HFFc6 (cell line): Measurements from ENCODE around the gene CTNND1. TPM values are rescaled to one million over a fixed set of nuclear protein-coding genes. Genes with fewer than 3 reads are reported as not detected.

Source experiments
- DNase-seq: peaks from one replicate; pipeline ENCODE4 v3.0.0-alpha.2; 2018
- H3K27ac Mint-ChIP-seq: 2 replicates; pipeline ENCODE4 v1.8.0; 2020; ENCODE audit warnings: mild to moderate bottlenecking, mixed read lengths
- H3K27me3 Mint-ChIP-seq: 2 replicates; pipeline ENCODE4 v1.8.0; 2021; ENCODE audit warnings: mild to moderate bottlenecking, moderate library complexity, mixed read lengths; ENCODE audit not compliant: insufficient read depth
- H3K36me3 Mint-ChIP-seq: 2 replicates; pipeline ENCODE4 v1.8.0; 2021; ENCODE audit warnings: low read depth, mixed read lengths
- H3K4me1 Mint-ChIP-seq: 2 replicates; pipeline ENCODE4 v1.8.0; 2020; ENCODE audit warnings: low read depth, mixed read lengths
- H3K4me3 Mint-ChIP-seq: 2 replicates; pipeline ENCODE4 v1.8.0; 2020; ENCODE audit warnings: mild to moderate bottlenecking, moderate library complexity, mixed read lengths
- H3K9me3 Mint-ChIP-seq: 2 replicates; pipeline ENCODE4 v1.8.0; 2020; ENCODE audit warnings: mild to moderate bottlenecking, mixed read lengths
- total RNA-seq, 6 experiments: library from RNA; stranded (reverse); fragmentation: NEBNext Ultra II Directional; extraction: Animal tissue kit (Norgen Biotek cat#: 25700); gene quantifications; 2 replicates in 1 of 6; 3 replicates in 5 of 6; pipeline ENCODE4 v1.2.3, GENCODE V29; 2021
- TF ChIP-seq, protein P1 (sequence below): fragments of 200-600 bp; sonication (generic); IDR thresholded peaks from 2 replicates; pipeline ENCODE4 v1.5.0; 2021; ENCODE audit warnings: antibody characterized with exemption, mild to moderate bottlenecking

CTNND1 gene
- total RNA-seq, 6 experiments from 2014 or later = 131 to 153 (median 147) TPM

- H3K27ac Mint-ChIP-seq = peak overlapping the region; percentile 96
- TF ChIP-seq, protein P1, sequence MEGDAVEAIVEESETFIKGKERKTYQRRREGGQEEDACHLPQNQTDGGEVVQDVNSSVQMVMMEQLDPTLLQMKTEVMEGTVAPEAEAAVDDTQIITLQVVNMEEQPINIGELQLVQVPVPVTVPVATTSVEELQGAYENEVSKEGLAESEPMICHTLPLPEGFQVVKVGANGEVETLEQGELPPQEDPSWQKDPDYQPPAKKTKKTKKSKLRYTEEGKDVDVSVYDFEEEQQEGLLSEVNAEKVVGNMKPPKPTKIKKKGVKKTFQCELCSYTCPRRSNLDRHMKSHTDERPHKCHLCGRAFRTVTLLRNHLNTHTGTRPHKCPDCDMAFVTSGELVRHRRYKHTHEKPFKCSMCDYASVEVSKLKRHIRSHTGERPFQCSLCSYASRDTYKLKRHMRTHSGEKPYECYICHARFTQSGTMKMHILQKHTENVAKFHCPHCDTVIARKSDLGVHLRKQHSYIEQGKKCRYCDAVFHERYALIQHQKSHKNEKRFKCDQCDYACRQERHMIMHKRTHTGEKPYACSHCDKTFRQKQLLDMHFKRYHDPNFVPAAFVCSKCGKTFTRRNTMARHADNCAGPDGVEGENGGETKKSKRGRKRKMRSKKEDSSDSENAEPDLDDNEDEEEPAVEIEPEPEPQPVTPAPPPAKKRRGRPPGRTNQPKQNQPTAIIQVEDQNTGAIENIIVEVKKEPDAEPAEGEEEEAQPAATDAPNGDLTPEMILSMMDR = no peak
- DNase-seq = peak; percentile 95
- H3K9me3 Mint-ChIP-seq = no peaks in the 10 kb centered on the region
- peak overlapping the region; percentile 77 for H3K4me3 Mint-ChIP-seq
- H3K4me1 Mint-ChIP-seq = peaks cover 79% of the 10 kb centered on the region
- peaks cover 11% of the 10 kb centered on the region for H3K36me3 Mint-ChIP-seq
- no peaks in the 10 kb centered on the region; the same call in 1 of the 2 replicates for H3K27me3 Mint-ChIP-seq
Observed at GRCh38 chr11:57778318-57779037, 16.9 kb downstream of the CTNND1 start.

DNA sequence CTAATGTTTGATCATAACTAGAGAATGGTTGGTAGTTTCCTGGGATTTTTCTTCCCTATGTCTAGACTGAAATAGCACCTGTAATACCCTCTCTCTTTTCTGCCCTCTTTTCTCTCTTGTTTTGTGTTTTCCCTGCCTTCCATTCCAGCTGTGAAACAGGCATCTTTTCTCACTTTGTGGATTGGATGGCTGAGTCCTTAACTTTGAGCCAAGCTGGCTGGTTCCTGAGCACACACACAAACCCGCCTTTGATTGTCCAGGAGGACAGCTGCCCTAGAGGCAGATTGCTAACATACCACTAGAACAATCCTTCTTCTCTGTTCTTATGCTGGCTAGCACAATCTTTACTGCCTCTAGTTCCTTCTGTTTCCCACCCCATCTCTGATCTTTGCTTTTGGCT lies 17.7 kb downstream of the CTNND1 start:
- Mint-ChIP-seq H3K4me1 (peaks cover 74% of the 10 kb centered on the region), H3K9me3 (no peaks in the 10 kb centered on the region), H3K4me3 (peak overlapping the region; percentile 77), H3K27me3 (no peaks in the 10 kb centered on the region; the same call in 1 of the 2 replicates), H3K27ac (peak overlapping the region; percentile 96), H3K36me3 (peaks cover 11% of the 10 kb centered on the region)
- DNase-seq = peak; percentile 54
- TF ChIP-seq, protein P1 = peak; percentile 20; the same call in 1 of the 2 replicates

DNA sequence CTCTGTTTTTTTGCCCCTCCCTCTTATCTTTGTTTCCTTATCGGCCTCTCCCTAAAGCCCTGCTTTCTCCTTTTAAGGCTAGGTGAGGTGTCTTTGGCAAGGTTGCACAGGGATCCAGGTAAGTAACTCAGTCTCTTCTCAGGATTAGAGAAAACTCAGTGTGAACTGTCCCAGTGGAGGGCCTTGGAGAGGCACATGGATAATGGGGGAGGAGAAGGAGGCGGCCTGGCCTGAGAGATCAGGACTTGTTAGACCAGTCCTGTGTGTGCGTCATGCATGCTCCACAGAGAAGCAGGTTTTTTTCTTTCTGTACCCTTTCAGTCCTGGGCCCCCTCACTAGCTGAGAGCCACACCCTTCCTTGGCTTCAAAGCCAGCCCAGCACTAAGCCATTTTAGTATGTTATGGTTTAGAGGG lies 19.9 kb downstream of the CTNND1 start:
- TF ChIP-seq, protein P1 = no peak

DNA sequence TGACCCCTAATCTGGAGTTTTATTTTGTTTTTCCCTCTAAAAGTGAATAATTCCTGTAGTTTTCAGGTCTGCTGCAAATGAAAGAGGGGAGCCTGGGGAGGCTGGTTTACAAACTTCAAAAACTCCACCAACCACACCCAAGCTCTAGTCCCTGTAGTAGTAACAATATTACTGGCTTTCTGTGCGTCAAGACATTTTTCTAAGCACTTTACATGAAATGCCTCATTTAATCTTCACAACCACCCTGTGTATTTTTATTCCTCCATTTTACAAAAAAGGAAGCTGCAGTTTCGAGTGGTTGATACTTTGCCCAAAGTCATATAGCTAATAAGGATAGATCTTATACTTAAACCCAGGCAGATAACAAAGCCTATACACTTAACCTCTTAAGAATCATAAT lies 23.5 kb downstream of the CTNND1 start:
- TF ChIP-seq, protein P1 = no peak
- no peaks in the 10 kb centered on the region; the same call in 1 of the 2 replicates for H3K27me3 Mint-ChIP-seq
- no peak overlapping the region for H3K4me3 Mint-ChIP-seq
- no peak overlapping the region; the same call in 1 of the 2 replicates for H3K27ac Mint-ChIP-seq
- no peak for DNase-seq
- H3K36me3 Mint-ChIP-seq = peaks cover 16% of the 10 kb centered on the region
- no peaks in the 10 kb centered on the region for H3K9me3 Mint-ChIP-seq
- H3K4me1 Mint-ChIP-seq = peaks cover 49% of the 10 kb centered on the region

More for the DNA sequence above, 19.9 kb downstream of the CTNND1 start:
- Mint-ChIP-seq H3K4me1 (peaks cover 64% of the 10 kb centered on the region), H3K4me3 (no peak overlapping the region), H3K27ac (peak overlapping the region; percentile 72), H3K36me3 (peaks cover 11% of the 10 kb centered on the region), H3K27me3 (no peaks in the 10 kb centered on the region; the same call in 1 of the 2 replicates), H3K9me3 (no peaks in the 10 kb centered on the region)
- DNase-seq = no peak

DNA sequence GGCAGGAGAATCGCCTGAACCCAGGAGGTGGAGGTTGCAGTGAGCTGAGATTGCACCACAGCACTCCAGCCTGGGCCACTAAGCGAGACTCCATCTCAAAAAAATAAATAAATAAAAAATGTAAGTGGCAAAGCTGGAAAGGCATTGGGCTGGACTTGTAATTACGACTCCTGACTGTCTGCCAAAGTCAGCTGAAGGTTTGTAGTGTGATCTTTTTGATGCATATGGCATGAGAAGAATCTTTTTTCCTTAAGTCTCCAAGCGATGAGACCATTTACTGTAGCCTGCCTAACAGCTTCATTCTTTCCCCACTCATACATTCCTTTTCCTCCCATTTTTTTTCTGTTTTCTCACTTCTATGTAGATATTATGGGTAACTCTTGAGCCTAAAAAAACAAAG lies 24.8 kb downstream of the CTNND1 start:
- H3K4me1 Mint-ChIP-seq = peaks cover 39% of the 10 kb centered on the region
- TF ChIP-seq, protein P1 = no peak
- no peaks in the 10 kb centered on the region for H3K9me3 Mint-ChIP-seq
- peak overlapping the region; percentile 67 for H3K27ac Mint-ChIP-seq
- H3K36me3 Mint-ChIP-seq = peaks cover 20% of the 10 kb centered on the region
- no peaks in the 10 kb centered on the region; the same call in 1 of the 2 replicates for H3K27me3 Mint-ChIP-seq
- no peak for DNase-seq
- no peak overlapping the region for H3K4me3 Mint-ChIP-seq
